Left lung (tissue), 10 donors: Measurements from ENCODE around the gene FBXW5. TPM values are rescaled to one million over a fixed set of nuclear protein-coding genes. Genes with fewer than 3 reads are reported as not detected.

Experiments
- ATAC-seq: fragments of 200-7000 bp; cut with Tn5 transposase; one replicate; pipeline ENCODE4 v1.9.1; 2020; ENCODE audit warnings: moderate library complexity
- DNase-seq, 4 donors: peaks; one replicate each; pipeline ENCODE4 v3.0.0-alpha.2; 2013 to 2020
- H3K27ac ChIP-seq, 2 donors: fragments of 200-600 bp; sonication (generic) in 1 of 2; one replicate each; pipeline versions ENCODE4 v1.5.0 to v1.8.0; 2020 to 2021
- H3K27me3 ChIP-seq, 2 donors: fragments of 200-600 bp; sonication (generic) in 1 of 2; one replicate each; pipeline versions ENCODE4 v1.5.0 to v1.8.0; 2020 to 2021
- H3K36me3 ChIP-seq, 2 donors: fragments of 200-600 bp; sonication (generic) in 1 of 2; one replicate each; pipeline versions ENCODE4 v1.5.0 to v1.8.0; 2020 to 2021
- H3K4me1 ChIP-seq, 2 donors: fragments of 200-600 bp; one replicate each; pipeline ENCODE4 v1.8.0; 2021
- H3K4me3 ChIP-seq, 2 donors: fragments of 200-600 bp; sonication (generic) in 1 of 2; one replicate each; pipeline versions ENCODE4 v1.5.0 to v1.8.0; 2020 to 2021; ENCODE audit warnings: mild to moderate bottlenecking in 1 of 2
- H3K9me3 ChIP-seq, 2 donors: fragments of 200-600 bp; sonication (generic) in 1 of 2; one replicate each; pipeline versions ENCODE4 v1.5.0 to v1.8.0; 2020 to 2021
- CTCF ChIP-seq, 2 donors: fragments of 200-600 bp; sonication (generic) in 1 of 2; IDR thresholded peaks; one replicate each; pipeline versions ENCODE4 v1.5.0 to v1.8.0; 2021; ENCODE audit warnings: antibody characterized with exemption in 2 of 2
- intact Hi-C, 2 donors: fragments of 100-400 bp; cut with DNase I; formaldehyde crosslinking; loops; one replicate each; pipeline versions ENCODE4 v1.11.2 to v1.14.2; 2022
- polyA plus RNA-seq, 6 donors: library from polyadenylated mRNA; unstranded; fragments of 120-200 nt; gene quantifications; one replicate each; pipeline ENCODE4 v1.2.1, GENCODE V29; 2013; ENCODE audit not compliant: insufficient read length in 6 of 6
- total RNA-seq, 2 donors: library from RNA; stranded (reverse); fragmentation: NEBNext Ultra II Directional; extraction: Animal tissue kit (Norgen Biotek cat#: 25700); gene quantifications; one replicate each; pipeline ENCODE4 v1.2.1, GENCODE V29; 2021
- donor health status: DM: no; HTN: yes; CAD: no.
- donor health status: DM: no; HTN: no; CAD: no.

FBXW5 gene
- total and polyA plus RNA-seq, 8 donors = 33.0 to 111 (median 47.7) TPM

- ATAC-seq (no peak), DNase-seq (no peak)
- peaks cover 11 to 31% of the 10 kb centered on the region in 2 donors for H3K27me3 ChIP-seq
- intact Hi-C loops = no loop called here
- H3K9me3 ChIP-seq = peaks cover 0 to 3% of the 10 kb centered on the region in 2 donors
- H3K4me1 ChIP-seq = peaks cover 17 to 29% of the 10 kb centered on the region in 2 donors
- peaks cover 0 to 19% of the 10 kb centered on the region in 2 donors for H3K36me3 ChIP-seq
- peak overlapping the region in 1 of 2 donors; percentile 96 for H3K27ac ChIP-seq
- TF ChIP-seq CTCF (IDR thresholded peaks at IDR 0.05) = no peak
- no peak overlapping the region for H3K4me3 ChIP-seq
These were observed 45.8 kb upstream of the FBXW5 start for GRCh38 chr9:136990242-136990911.

GRCh38 chr9:136988872-136989271 lies 44.3 kb upstream of the FBXW5 start:
- no peak for ATAC-seq
- Histone ChIP-seq H3K4me1 (peaks cover 12 to 14% of the 10 kb centered on the region in 2 donors), H3K4me3 (no peak overlapping the region), H3K9me3 (peaks cover 0 to 3% of the 10 kb centered on the region in 2 donors), H3K27me3 (peaks cover 24 to 34% of the 10 kb centered on the region in 2 donors), H3K27ac (no peak overlapping the region), H3K36me3 (peaks cover 0 to 8% of the 10 kb centered on the region in 2 donors)
- no peak for DNase-seq
- intact Hi-C loops = no loop called here
- no peak for TF ChIP-seq CTCF (IDR thresholded peaks at IDR 0.05)

- H3K27me3 ChIP-seq = peaks cover 24 to 49% of the 10 kb centered on the region in 2 donors
- H3K27ac ChIP-seq = no peak overlapping the region
- H3K4me1 ChIP-seq = peaks cover 0 to 5% of the 10 kb centered on the region in 2 donors
- no peak overlapping the region for H3K4me3 ChIP-seq
- ATAC-seq (no peak), DNase-seq (no peak)
- TF ChIP-seq CTCF (IDR thresholded peaks at IDR 0.05) = no peak
- H3K9me3 ChIP-seq = peaks cover 0 to 3% of the 10 kb centered on the region in 2 donors
- H3K36me3 ChIP-seq = no peaks in the 10 kb centered on the region
- intact Hi-C loops = no loop called here
These were observed 41.3 kb upstream of the FBXW5 start for GRCh38 chr9:136985853-136986252.

GRCh38 chr9:136985027-136985602 lies 40.6 kb upstream of the FBXW5 start:
- Histone ChIP-seq H3K4me1 (peaks cover 0 to 5% of the 10 kb centered on the region in 2 donors), H3K4me3 (no peak overlapping the region), H3K9me3 (no peaks in the 10 kb centered on the region), H3K36me3 (no peaks in the 10 kb centered on the region), H3K27me3 (peaks cover 24 to 49% of the 10 kb centered on the region in 2 donors), H3K27ac (no peak overlapping the region)
- ATAC-seq (no peak), DNase-seq (no peak)
- no peak for TF ChIP-seq CTCF (IDR thresholded peaks at IDR 0.05)
- intact Hi-C loops = no loop called here

- ATAC-seq = no peak
- DNase-seq = no peak
- no peak for TF ChIP-seq CTCF (IDR thresholded peaks at IDR 0.05)
These were observed 40.0 kb upstream of the FBXW5 start for GRCh38 chr9:136984464-136985026.

More at GRCh38 chr9:136984464-136985026, 40.0 kb upstream of the FBXW5 start:
- intact Hi-C loops = no loop called here
- Histone ChIP-seq H3K9me3 (no peaks in the 10 kb centered on the region), H3K27me3 (peaks cover 24 to 49% of the 10 kb centered on the region in 2 donors), H3K27ac (no peak overlapping the region), H3K36me3 (no peaks in the 10 kb centered on the region), H3K4me3 (no peak overlapping the region), H3K4me1 (peaks cover 0 to 5% of the 10 kb centered on the region in 2 donors)
